HG02759 (cell line): ENCODE data around the gene ELL2.
A peak's percentile ranks its signal among the peaks of the same experiment; 100 is the strongest.

ENCODE experiments used
- ATAC-seq: cut with Tn5 transposase; IDR thresholded peaks from one replicate; pipeline ENCODE4 v1.9.1; 2021; ENCODE audit warnings: mild to moderate bottlenecking, moderate library complexity; ENCODE audit not compliant: unreplicated experiment

ELL2 gene

GRCh38 chr5:95983509-95983908 lies 21.9 kb upstream of the ELL2 start:
- no peak for ATAC-seq

GRCh38 chr5:95983080-95983479 lies 21.4 kb upstream of the ELL2 start:
- ATAC-seq = no peak

GRCh38 chr5:95976606-95977005 lies 15.0 kb upstream of the ELL2 start:
- no peak for ATAC-seq

GRCh38 chr5:95975703-95976102 lies 14.1 kb upstream of the ELL2 start:
- ATAC-seq = no peak

GRCh38 chr5:95973793-95974325 lies 12.2 kb upstream of the ELL2 start:
- ATAC-seq = peak; percentile 97

- no peak for ATAC-seq
Measured at GRCh38 chr5:95972196-95972595, 10.5 kb upstream of the ELL2 start.

GRCh38 chr5:95970359-95970704 lies 8.7 kb upstream of the ELL2 start:
- no peak for ATAC-seq

- no peak for ATAC-seq
Measured at GRCh38 chr5:95969651-95970358, 8.2 kb upstream of the ELL2 start.

- no peak for ATAC-seq
Measured at GRCh38 chr5:95969055-95969454, 7.4 kb upstream of the ELL2 start.

- ATAC-seq = no peak
Measured at GRCh38 chr5:95967236-95967635, 5.6 kb upstream of the ELL2 start.

- ATAC-seq = no peak
Measured at GRCh38 chr5:95966005-95966404, 4.4 kb upstream of the ELL2 start.

- ATAC-seq = no peak
Measured at GRCh38 chr5:95963650-95964410, 2.2 kb upstream of the ELL2 start.

- ATAC-seq = no peak
Measured at GRCh38 chr5:95962785-95963184, 1.1 kb upstream of the ELL2 start.

- no peak for ATAC-seq
Measured at GRCh38 chr5:95962475-95962773, 773 bp upstream of the ELL2 start.

- ATAC-seq = peak; percentile 66
Measured at GRCh38 chr5:95960667-95961616, 709 bp downstream of the ELL2 start.

- no peak for ATAC-seq
Measured at GRCh38 chr5:95959888-95960666, 1.6 kb downstream of the ELL2 start.

- no peak for ATAC-seq
Measured at GRCh38 chr5:95959051-95959887, 2.4 kb downstream of the ELL2 start.

GRCh38 chr5:95958310-95959014 lies 3.2 kb downstream of the ELL2 start:
- ATAC-seq = no peak

- no peak for ATAC-seq
Measured at GRCh38 chr5:95957561-95958203, 4.0 kb downstream of the ELL2 start.
